PC-9 (cell line): ENCODE results near the gene IRF8.

ENCODE experiments used
- CTCF ChIP-seq: fragments of 200-600 bp; sonication (generic); conservative IDR thresholded peaks from 2 replicates; pipeline ENCODE4 v1.6.1; 2017; ENCODE audit warnings: mixed run types, antibody characterized with exemption, mild to moderate bottlenecking, moderate library complexity
- EZH2 ChIP-seq: fragments of 200-600 bp; sonication (generic); IDR thresholded peaks from 2 replicates; pipeline ENCODE4 v1.8.0; 2017; ENCODE audit warnings: antibody characterized with exemption, low read depth

DNA sequence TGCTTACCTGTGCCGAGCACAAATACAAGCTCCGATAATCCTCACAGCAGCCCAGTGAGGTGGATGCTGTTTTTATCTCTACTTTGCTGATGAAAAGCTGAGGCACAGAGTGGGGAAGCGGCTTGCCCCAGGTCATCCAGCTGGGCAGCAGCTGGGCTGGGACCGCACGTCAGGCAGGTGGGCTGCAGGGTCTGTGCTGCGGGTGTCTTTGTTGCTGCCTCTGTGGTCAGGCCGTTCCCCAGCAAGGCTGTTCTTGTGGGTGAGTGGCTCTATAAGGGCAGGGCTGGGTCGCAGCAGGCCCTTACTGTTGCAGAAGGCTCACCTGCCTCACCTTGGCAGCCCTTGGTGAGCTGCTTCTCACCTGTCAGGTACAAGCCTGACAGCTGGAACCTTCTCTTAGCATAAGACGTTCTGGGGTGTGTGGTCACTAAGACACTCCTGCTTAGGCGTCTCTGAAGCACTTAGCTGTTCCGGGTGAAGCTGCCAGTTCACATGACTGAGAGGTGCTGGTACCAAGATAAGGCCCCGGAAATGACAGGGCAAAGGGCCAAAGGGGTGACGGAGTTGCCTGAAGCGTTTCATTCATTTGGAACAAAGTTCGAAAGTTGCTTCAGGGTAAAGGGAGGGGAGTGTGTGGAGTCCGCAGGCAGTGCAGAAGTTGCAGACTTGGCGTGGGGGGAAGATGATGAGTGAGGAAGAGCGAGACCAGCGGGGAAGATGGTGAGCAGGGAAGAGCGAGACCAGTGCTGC, 17.4 kb downstream of the IRF8 start:
- TF ChIP-seq CTCF (no peak), EZH2 (no peak)
